Measurements from ENCODE around the gene TSPAN9. TPM values are rescaled to one million over a fixed set of nuclear protein-coding genes. Genes with fewer than 3 reads are reported as not detected.

Gene TSPAN9
- total and polyA plus RNA-seq, 2 of the 4 experiments (the other 2 are of a cell fraction): 17.7 to 39.1 TPM

DNA sequence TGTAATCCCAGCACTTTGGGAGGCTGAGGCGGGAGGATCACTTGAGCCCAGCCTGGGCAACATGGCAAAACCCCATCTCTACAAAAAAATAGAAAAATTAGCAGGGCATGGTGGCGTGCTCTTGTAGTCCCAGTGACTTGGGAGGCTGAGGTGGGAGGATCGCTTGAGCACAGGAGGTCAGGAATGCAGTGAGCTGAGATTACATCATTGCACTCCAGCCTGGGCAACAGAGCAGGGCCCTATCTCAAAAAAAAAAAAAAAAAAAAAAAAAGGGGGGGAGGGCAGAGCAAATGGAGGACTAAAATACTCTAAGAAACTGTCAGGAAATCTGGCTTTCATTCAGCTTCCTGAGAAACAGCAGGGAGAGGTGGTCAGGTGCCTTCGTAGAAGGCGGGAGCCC lies 31.7 kb upstream of the TSPAN9 start:
- BruUV-seq (replicated peaks): no TSS peak
- in situ Hi-C loops (cut with MboI; ENCODE audit: low sequenced_read_pairs) (no loop called here), dilution Hi-C loops (cut with HindIII; ENCODE audit: low sequenced_read_pairs, unreplicated experiment) (no loop called here), intact Hi-C loops (cut with micrococcal nuclease) (no loop called here)
- Histone ChIP-seq H3K9me1 (ENCODE audit: insufficient read depth, low read length) (peaks cover 5% of the 10 kb centered on the region), H3K4me1 (ENCODE audit: control insufficient read depth, insufficient read depth, low read length) (no peaks in the 10 kb centered on the region), H3K56ac (ENCODE audit: extremely low read depth, insufficient read depth, low read length) (no peak overlapping the region), H2AK5ac (ENCODE audit: low read depth, low read length) (no peak overlapping the region), H3K27ac (ENCODE audit: insufficient read depth, low read length) (no peak overlapping the region), H3K4me2 (ENCODE audit: low read depth, low read length) (no peak overlapping the region), H2BK5ac (ENCODE audit: low read depth, low read length, poor library complexity, severe bottlenecking) (no peak overlapping the region), H3K36me3 (ENCODE audit: control insufficient read depth, insufficient read depth, low read length) (peaks cover 6% of the 10 kb centered on the region), H3K4ac (ENCODE audit: low read depth, low read length) (no peak overlapping the region), H2BK20ac (ENCODE audit: low read depth, low read length) (no peak overlapping the region), H2AK9ac (replicated peaks; ENCODE audit: low read depth, low read length, poor library complexity) (no peak overlapping the region), H3K9me3 (ENCODE audit: control insufficient read depth, insufficient read depth, low read length) (no peaks in the 10 kb centered on the region), H3K23ac (ENCODE audit: low read depth, low read length) (no peak overlapping the region), H2AFZ (replicated peaks; ENCODE audit: low read length, poor library complexity) (no peak overlapping the region), H3K4me3 (ENCODE audit: insufficient read depth, low read depth, low read length) (no peak overlapping the region), H3K18ac (ENCODE audit: low read depth, low read length) (no peak overlapping the region), H2BK15ac (ENCODE audit: low read depth, low read length) (no peak overlapping the region), H3K79me1 (ENCODE audit: low read depth in 1 of 2, low read length in 2 of 2) (no peaks in the 10 kb centered on the region), H3K9ac (ENCODE audit: low read depth, low read length) (no peak overlapping the region), H4K8ac (ENCODE audit: low read depth in 2 of 2, low read length in 2 of 2) (no peak overlapping the region), H4K5ac (ENCODE audit: low read depth, low read length) (no peak overlapping the region), H2BK120ac (ENCODE audit: low read depth, low read length) (no peak overlapping the region), H4K20me1 (ENCODE audit: insufficient read depth, low read length) (peaks cover 8% of the 10 kb centered on the region; the same call in 1 of the 2 replicates), H4K91ac (ENCODE audit: insufficient read depth, low read depth, low read length) (no peak overlapping the region), H3K27me3 (ENCODE audit: control insufficient read depth, insufficient read depth, low read length) (peaks cover 10% of the 10 kb centered on the region; the same call in 1 of the 2 replicates), H3K14ac (replicated peaks; ENCODE audit: low read depth, low read length) (no peak overlapping the region)
- ATAC-seq (ENCODE audit: low read depth): no peak
- CTCF ChIA-PET: interaction anchor here (0.6 kb wide), 1 partner anchor 1110 kb away, joined by 3 read pairs; no protein-coding TSS in a partner anchor
- TF ChIP-seq, protein P1, sequence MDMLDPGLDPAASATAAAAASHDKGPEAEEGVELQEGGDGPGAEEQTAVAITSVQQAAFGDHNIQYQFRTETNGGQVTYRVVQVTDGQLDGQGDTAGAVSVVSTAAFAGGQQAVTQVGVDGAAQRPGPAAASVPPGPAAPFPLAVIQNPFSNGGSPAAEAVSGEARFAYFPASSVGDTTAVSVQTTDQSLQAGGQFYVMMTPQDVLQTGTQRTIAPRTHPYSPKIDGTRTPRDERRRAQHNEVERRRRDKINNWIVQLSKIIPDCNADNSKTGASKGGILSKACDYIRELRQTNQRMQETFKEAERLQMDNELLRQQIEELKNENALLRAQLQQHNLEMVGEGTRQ (IDR thresholded peaks at IDR 0.05; ENCODE audit: low read depth, low read length): no peak
- TF ChIP-seq ELK1 (IDR thresholded peaks at IDR 0.05; ENCODE audit: borderline replicate concordance, low read depth, low read length) (no peak), BHLHE40 (IDR thresholded peaks at IDR 0.05; ENCODE audit: low read depth, low read length) (no peak), RAD21 (IDR thresholded peaks at IDR 0.05; ENCODE audit: low read length) (no peak), POLR2A (IDR thresholded peaks at IDR 0.05; ENCODE audit: low read depth, low read length) (no peak), RFX5 (IDR thresholded peaks at IDR 0.05; ENCODE audit: low read depth, low read length) (no peak), MXI1 (IDR thresholded peaks at IDR 0.05; ENCODE audit: borderline replicate concordance, low read depth, low read length) (no peak), CHD1 (IDR thresholded peaks at IDR 0.05; ENCODE audit: low read depth, low read length) (no peak), MAFK (IDR thresholded peaks at IDR 0.05; ENCODE audit: low read depth, low read length) (no peak), FOS (IDR thresholded peaks at IDR 0.05; ENCODE audit: low read depth, low read length) (no peak)
- TF ChIP-seq, protein P2, sequence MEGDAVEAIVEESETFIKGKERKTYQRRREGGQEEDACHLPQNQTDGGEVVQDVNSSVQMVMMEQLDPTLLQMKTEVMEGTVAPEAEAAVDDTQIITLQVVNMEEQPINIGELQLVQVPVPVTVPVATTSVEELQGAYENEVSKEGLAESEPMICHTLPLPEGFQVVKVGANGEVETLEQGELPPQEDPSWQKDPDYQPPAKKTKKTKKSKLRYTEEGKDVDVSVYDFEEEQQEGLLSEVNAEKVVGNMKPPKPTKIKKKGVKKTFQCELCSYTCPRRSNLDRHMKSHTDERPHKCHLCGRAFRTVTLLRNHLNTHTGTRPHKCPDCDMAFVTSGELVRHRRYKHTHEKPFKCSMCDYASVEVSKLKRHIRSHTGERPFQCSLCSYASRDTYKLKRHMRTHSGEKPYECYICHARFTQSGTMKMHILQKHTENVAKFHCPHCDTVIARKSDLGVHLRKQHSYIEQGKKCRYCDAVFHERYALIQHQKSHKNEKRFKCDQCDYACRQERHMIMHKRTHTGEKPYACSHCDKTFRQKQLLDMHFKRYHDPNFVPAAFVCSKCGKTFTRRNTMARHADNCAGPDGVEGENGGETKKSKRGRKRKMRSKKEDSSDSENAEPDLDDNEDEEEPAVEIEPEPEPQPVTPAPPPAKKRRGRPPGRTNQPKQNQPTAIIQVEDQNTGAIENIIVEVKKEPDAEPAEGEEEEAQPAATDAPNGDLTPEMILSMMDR (conservative IDR thresholded peaks at IDR 0.05; ENCODE audit: low read depth, low read length): no peak
- no peak for DNase-seq
- POLR2A ChIA-PET (ENCODE audit: unreplicated experiment): no interaction called here
- WGBS, 2 experiments (ENCODE audit: extremely low coverage in 2 of 2, insufficient read length in 1 of 2): no CpG with 5 or more reads among the region's 5 CpGs
